ENCODE data around the gene RAB36. TPM values are rescaled to one million over a fixed set of nuclear protein-coding genes. Genes with fewer than 3 reads are reported as not detected.
A peak's percentile ranks its signal among the peaks of the same experiment; 100 is the strongest.

The RAB36 gene
- total and polyA plus RNA-seq, 4 donors = 4.4 to 27.5 (median 9.6) TPM

GRCh38 chr22:23143119-23143518 lies 2.2 kb upstream of the RAB36 start:
- no peak overlapping the region for H3K4me3 ChIP-seq
- DNase-seq (no peak), ATAC-seq (ENCODE audit: insufficient read depth, low FRiP score) (no peak)
- no peak for TF ChIP-seq CTCF (IDR thresholded peaks at IDR 0.05; ENCODE audit: control extremely low read depth, extremely low read depth)
- H3K36me3 ChIP-seq (ENCODE audit: control insufficient read depth in 4 of 4, insufficient read depth in 4 of 4, low read length in 4 of 4) = no peaks in the 10 kb centered on the region
- peaks cover 0 to 24% (median 7%) of the 10 kb centered on the region in 5 donors for H3K4me1 ChIP-seq (ENCODE audit: control insufficient read depth in 5 of 5, insufficient read depth in 5 of 5, low read length in 5 of 5)
- H3K27ac ChIP-seq (ENCODE audit: low read depth in 1 of 2, low read length in 1 of 2) = no peak overlapping the region
- no peak overlapping the region for H3K9ac ChIP-seq (ENCODE audit: insufficient read depth in 1 of 2, low read length in 2 of 2)
- H3K9me3 ChIP-seq (ENCODE audit: control insufficient read depth in 4 of 4, insufficient read depth in 3 of 4, low read length in 3 of 4) = no peaks in the 10 kb centered on the region
- H3K27me3 ChIP-seq (ENCODE audit: control insufficient read depth in 3 of 3, insufficient read depth in 3 of 3, low read length in 2 of 3) = no peaks in the 10 kb centered on the region
- WGBS, 2 donors = 97 to 98% methylated on average over 1 of the region's 1 CpG

DNA sequence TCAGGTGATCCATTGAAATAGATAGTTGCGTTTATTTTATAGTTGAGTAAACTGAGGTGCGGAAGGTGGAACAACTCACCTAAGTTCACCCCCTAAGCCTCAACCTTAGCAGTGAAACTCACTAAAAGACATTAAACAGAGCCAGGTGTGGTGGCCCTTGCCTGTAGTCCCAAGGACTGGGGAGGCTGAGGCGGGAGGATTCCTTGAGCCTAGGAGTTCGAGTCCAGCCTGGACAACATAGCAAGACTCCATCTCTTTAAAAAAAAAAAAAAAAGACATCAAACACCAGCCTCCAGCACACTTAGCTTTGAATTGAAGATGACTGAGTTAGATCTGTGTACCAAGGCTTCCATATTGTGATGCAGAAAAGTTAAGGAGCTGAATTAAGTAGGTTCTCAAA lies 845 bp upstream of the RAB36 start:
- Histone ChIP-seq H3K9ac (ENCODE audit: insufficient read depth in 1 of 2, low read length in 2 of 2) (no peak overlapping the region), H3K9me3 (ENCODE audit: control insufficient read depth in 4 of 4, insufficient read depth in 3 of 4, low read length in 3 of 4) (no peaks in the 10 kb centered on the region), H3K36me3 (ENCODE audit: control insufficient read depth in 4 of 4, insufficient read depth in 4 of 4, low read length in 4 of 4) (no peaks in the 10 kb centered on the region), H3K27ac (ENCODE audit: low read depth in 1 of 2, low read length in 1 of 2) (no peak overlapping the region), H3K4me3 (no peak overlapping the region), H3K27me3 (ENCODE audit: control insufficient read depth in 3 of 3, insufficient read depth in 3 of 3, low read length in 2 of 3) (no peaks in the 10 kb centered on the region), H3K4me1 (ENCODE audit: control insufficient read depth in 5 of 5, insufficient read depth in 5 of 5, low read length in 5 of 5) (peaks cover 0 to 26% (median 7%) of the 10 kb centered on the region in 5 donors)
- TF ChIP-seq CTCF (IDR thresholded peaks at IDR 0.05; ENCODE audit: control extremely low read depth, extremely low read depth) = no peak
- WGBS, 2 donors = 94 to 95% methylated on average over 4 of the region's 4 CpGs
- ATAC-seq (ENCODE audit: insufficient read depth, low FRiP score) = no peak
- no peak for DNase-seq

DNA sequence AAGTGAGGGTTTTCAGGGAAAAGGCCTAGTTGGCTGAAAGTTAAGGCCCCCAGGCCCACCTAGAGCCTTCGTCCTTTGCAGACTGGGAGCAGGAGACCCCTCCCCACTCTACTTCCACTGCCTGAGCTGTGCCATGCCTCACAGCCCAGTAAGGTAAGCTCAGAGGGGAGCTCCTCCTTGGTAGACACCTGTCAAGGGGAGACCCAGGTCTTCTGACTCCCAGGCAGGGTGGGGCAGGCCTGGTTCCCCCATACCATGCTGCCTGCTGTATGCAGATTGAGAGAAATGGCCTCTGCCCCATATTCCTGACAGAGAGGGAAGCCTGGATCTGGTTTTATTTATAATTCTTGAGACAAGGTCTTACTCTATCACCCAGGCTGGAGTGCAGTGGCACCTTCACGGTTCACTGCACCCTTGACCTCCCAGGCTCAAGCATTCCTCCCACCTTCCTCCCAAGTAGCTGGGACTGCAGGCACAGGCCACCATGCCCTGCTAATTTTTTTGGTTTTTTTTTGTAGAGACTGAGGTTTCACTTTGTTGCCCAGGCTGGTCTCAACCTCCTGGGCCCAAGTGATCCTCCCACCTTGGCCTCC lies 697 bp downstream of the RAB36 start:
- no peak for DNase-seq
- Histone ChIP-seq H3K4me3 (no peak overlapping the region), H3K27me3 (ENCODE audit: control insufficient read depth in 3 of 3, insufficient read depth in 3 of 3, low read length in 2 of 3) (no peaks in the 10 kb centered on the region), H3K4me1 (ENCODE audit: control insufficient read depth in 5 of 5, insufficient read depth in 5 of 5, low read length in 5 of 5) (peaks cover 0 to 30% (median 7%) of the 10 kb centered on the region in 5 donors), H3K9ac (ENCODE audit: insufficient read depth in 1 of 2, low read length in 2 of 2) (peak overlapping the region in 1 of 2 donors; percentile 49), H3K36me3 (ENCODE audit: control insufficient read depth in 4 of 4, insufficient read depth in 4 of 4, low read length in 4 of 4) (no peaks in the 10 kb centered on the region), H3K27ac (ENCODE audit: low read depth in 1 of 2, low read length in 1 of 2) (peak overlapping the region in 1 of 2 donors; percentile 64), H3K9me3 (ENCODE audit: control insufficient read depth in 4 of 4, insufficient read depth in 3 of 4, low read length in 3 of 4) (no peaks in the 10 kb centered on the region)
- 83 to 93% methylated on average over 2 of the region's 2 CpGs for WGBS, 2 donors
- no peak for TF ChIP-seq CTCF (IDR thresholded peaks at IDR 0.05; ENCODE audit: control extremely low read depth, extremely low read depth)
- no peak for ATAC-seq (ENCODE audit: insufficient read depth, low FRiP score)

All from lung (tissue), 12 donors.